ENCODE data around the gene NLN.
"Not testable (repeated sequence)": the region's sequence is repeated elsewhere in the genome, so short reads cannot be mapped to it uniquely, and the experiment has no call there.

Gene NLN

DNA sequence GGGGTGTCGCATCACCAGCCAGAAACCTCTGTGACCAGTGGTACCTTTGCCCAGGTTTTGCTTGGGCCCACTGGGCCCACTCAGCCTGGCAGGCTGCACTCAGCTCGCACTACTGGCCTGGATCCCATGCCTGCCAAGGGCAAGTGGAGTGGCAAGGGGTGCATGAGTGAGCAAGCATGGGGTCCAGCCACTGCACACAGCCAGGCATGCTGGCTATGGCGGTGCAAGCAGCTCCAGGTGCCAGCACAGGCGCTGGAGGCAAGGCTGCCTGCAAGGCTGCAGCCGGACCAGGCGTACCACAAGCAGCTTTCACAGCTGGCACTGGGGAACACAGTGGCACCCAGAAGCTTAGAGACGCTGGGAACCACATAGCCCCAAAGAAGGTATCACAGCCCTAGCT lies 80.1 kb downstream of the NLN start:
- in situ Hi-C loops (cut with MboI; ENCODE audit: low pct_unique_long_range_greater_than_20kb, low sequenced_read_pairs) = no loop called here
- no peak for DNase-seq

DNA sequence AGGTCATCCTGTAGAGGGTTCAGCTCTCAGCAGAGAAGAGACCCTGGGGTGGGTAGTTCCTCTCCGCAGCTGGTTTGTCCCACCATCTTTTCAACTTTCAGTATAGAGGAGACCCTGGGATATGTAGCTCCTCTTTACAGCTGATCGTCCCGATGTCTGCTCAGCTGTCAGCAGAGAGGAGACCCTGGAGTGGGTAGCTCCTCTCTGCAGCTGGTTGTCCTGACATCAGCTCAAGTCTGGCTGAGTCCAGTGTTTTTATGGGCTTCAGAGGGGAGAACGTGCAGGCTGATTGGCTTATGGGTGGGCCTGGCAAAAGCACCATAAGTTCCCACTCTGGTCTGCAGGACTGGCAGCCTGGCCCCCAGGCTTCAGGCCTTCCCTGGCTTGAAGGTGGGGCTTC lies 80.8 kb downstream of the NLN start:
- in situ Hi-C loops (cut with MboI; ENCODE audit: low pct_unique_long_range_greater_than_20kb, low sequenced_read_pairs) = no loop called here
- no peak for DNase-seq

DNA sequence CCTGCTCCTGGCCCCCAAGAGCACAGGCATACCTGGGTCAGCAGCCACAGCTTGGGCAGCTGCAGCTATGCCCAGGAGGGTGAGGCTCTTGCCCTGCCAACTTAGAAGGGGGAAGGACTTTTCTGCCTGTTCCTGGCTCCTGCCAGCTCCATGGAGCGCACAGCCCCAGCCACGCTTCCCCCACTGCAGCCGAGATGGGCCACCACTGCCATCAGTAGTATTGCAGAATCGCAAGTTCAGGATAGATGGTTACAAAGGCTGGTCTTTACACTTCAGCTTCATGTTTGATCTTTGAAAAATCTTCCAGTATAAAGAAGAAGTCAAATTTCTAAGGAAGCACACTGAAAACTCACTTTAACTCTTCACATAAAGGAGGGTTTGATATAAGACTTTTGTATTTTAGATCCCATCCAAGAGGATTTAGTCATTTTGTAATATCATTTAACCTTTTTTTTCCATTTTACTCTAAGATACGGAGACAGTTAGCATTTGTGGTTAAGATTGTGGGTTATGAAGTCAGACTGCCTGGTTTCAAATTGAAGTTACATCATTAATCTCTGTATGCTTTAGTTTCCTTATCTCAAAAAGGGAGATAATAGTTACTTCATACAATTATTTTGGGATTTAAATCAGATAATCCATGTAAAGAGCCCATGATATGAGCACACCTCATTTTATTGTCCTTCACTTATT lies 81.8 kb downstream of the NLN start:
- in situ Hi-C loops (cut with MboI; ENCODE audit: low pct_unique_long_range_greater_than_20kb, low sequenced_read_pairs) = no loop called here
- DNase-seq = no peak

DNA sequence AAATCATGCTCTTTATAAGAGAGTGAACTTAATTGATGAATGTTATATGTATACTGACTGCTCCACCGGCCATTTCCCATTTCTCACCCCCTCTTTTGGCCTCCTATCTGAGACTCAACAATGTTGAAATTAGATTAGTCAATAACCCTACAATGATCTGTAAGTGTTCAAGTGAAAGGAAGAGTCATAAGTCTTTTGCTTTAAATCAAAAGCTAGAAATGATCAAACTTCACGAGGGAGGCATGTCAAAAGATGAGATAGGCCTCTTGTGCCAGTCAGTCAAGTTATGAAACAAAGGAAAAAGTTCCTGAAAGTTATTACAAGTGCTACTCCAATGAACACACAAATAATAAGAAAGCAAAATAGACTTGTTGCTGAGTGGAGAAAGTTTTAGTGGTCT lies 83.1 kb downstream of the NLN start:
- no peak for DNase-seq
- in situ Hi-C loops (cut with MboI; ENCODE audit: low pct_unique_long_range_greater_than_20kb, low sequenced_read_pairs) = no loop called here

DNA sequence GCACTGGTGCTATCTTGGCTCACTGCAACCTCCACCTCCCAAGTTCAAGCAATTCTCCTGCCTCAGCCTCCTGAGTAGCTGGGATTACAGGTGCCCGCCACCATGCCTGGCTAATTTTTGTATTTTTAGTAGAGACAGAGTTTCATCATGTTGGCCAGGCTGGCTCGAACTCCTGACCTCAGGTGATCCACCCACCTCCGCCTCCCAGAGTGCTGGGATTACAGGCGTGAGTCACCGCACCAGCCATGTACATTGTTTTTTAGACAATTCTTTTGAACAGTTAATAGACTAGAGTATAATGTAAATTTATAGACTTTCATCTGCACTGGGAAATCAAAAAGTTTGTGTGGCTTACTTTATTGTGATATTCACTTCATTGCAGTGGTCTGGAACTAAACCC lies 85.5 kb downstream of the NLN start:
- DNase-seq; in situ Hi-C loops (cut with MboI; ENCODE audit: low pct_unique_long_range_greater_than_20kb, low sequenced_read_pairs): not testable (repeated sequence)

DNA sequence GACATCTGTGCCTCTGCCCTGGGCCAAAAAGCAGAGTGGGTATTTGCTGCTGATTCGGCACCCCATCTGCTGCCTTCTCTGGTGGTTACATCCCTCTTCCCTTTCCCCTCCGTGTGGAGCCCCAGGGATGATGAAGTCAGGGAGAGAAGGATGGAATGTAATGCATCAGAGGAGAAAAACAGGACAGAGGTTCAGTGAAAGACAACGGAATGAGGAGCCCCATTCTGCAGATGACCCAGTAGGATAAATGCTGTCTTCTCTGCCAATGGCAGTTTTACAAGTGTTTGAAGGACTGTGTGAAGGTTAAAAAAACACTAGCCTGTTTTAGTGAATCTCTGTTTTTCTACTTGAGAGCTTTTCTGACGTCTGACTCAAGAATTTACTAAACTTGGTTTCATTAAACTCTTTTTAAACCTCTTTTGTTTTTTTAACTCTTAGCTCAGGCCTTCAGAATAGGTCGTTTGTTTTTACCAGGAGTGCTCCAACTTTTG lies 86.3 kb downstream of the NLN start:
- in situ Hi-C loops (cut with MboI; ENCODE audit: low pct_unique_long_range_greater_than_20kb, low sequenced_read_pairs) = no loop called here
- DNase-seq = no peak

DNA sequence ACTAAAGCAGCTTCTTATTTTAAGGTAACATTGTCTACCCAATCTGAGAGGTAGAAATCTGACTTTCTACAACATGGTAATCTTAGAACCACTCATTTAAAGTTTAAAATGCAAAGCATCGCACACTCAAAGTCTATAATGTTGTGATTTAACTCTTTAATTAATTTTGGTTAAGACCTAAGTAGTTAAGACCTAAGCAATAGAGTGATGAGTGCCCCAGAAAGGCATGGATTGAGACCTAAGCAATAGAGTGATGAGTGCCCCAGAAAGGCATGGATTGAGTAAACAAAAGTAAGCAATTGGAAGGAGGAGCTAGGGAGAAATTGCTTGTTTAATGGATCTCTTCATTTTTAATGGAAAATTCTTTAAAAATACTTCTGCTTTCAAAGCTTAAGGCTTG lies 86.8 kb downstream of the NLN start:
- in situ Hi-C loops (cut with MboI; ENCODE audit: low pct_unique_long_range_greater_than_20kb, low sequenced_read_pairs) = no loop called here

DNA sequence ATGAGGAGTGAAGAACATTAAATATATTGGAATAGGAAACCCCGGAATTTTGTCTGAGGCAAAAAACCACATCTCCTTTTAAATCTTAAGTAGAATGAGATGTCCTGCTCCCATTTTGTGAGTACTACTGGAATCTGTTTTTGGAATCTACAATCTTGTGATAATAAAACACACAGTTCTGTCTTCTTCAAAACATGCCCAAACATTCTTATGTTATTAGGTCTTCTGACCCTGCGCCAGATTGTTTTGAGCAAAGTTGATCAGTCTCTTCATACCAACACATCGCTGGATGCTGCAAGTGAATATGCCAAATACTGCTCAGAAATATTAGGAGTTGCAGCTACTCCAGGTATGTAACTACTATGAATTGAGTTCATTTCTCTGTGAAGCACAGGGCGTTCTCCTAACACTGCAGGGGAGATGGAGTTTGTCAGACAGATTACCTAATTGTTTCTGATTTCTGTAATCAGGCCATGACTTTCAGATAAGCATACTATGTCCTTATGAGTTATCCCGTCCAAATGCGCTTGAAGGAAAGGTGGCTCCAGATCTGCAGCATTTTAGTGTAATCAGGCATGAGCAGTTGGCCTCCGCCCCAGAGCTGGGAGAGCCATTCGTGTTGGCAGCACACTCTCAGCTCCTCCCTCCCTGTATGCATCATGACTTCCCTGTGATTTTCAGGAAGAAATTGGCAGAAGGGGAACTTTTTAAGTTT lies 88.0 kb downstream of the NLN start:
- no peak for DNase-seq
- in situ Hi-C loops (cut with MboI; ENCODE audit: low pct_unique_long_range_greater_than_20kb, low sequenced_read_pairs) = no loop called here

More for the DNA sequence above, 86.8 kb downstream of the NLN start:
- DNase-seq = no peak

DNA sequence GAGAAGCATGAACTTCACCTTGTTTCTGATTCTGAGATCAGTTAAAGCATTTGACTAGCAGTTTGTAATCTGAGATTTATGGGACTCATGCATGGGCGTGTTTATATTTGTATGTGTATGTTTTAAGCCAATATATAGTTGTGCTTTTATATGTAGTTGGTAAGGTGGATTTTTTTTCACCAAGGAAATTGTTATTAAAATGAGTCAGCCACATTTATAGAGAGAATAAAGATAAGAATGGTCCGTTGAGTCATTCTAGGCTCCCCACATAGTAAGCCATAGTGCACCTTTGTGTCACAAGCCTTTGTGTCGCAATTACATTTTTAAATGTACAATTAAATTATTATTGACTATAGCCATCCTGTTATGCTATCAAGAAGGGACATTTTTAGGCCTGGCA lies 89.0 kb downstream of the NLN start:
- in situ Hi-C loops (cut with MboI; ENCODE audit: low pct_unique_long_range_greater_than_20kb, low sequenced_read_pairs) = no loop called here
- no peak for DNase-seq

DNA sequence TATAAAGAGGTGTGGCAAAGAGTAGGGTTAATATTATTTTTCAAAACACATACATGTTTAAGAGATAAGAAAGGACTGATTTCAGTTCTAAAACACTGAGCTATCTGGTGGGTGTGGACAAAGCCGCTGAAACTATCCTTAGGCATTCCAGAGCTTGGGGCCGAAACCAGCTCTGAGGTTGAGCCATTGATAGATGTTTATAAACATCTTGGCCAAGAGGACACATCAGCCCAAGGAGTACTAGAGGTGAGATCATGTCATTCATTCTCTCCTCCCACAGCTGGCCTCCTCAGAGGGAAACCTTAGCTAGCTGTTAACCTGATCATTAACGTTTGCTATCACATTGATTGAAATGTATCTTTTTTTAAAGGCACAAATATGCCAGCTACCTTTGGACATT lies 89.9 kb downstream of the NLN start:
- in situ Hi-C loops (cut with MboI; ENCODE audit: low pct_unique_long_range_greater_than_20kb, low sequenced_read_pairs) = no loop called here
- DNase-seq = no peak

DNA sequence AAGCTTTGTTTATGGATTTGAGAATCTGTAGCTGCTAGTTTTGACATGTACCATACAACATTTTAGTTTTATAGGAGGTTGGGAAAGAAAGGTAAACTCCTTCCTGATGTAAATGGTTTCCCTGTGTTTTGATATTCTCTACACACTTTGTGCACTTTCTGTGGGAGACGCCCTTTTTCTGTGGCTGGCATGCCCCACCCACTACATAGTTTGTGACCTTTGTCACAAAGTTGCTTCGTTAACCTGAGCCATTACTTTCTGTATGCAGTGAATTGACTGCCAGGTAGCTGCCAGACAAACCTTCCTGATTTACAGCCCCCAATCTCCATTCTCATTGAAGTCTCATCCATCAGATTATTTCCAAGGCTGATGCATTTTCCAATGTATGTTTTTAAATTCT lies 90.6 kb downstream of the NLN start:
- in situ Hi-C loops (cut with MboI; ENCODE audit: low pct_unique_long_range_greater_than_20kb, low sequenced_read_pairs) = no loop called here
- DNase-seq = no peak

DNA sequence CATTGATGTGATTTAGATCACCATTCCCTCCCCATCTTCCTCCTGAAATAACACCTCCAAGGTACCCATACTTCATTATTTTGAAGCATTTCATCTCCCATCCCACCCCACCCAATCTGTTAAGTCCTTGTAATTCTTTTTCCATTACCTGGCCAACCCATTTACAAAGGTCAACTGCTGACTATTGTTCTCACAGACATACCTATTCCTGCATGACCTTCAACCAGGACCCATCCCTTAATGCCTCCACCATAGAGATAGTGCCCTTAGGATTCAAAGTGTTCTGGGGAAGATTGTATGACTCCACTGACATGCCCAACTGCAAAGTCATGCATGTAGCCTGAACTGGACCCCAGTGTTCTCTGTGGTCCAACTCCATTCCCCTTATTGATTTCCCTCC lies 91.2 kb downstream of the NLN start:
- no peak for DNase-seq
- in situ Hi-C loops (cut with MboI; ENCODE audit: low pct_unique_long_range_greater_than_20kb, low sequenced_read_pairs) = no loop called here

DNA sequence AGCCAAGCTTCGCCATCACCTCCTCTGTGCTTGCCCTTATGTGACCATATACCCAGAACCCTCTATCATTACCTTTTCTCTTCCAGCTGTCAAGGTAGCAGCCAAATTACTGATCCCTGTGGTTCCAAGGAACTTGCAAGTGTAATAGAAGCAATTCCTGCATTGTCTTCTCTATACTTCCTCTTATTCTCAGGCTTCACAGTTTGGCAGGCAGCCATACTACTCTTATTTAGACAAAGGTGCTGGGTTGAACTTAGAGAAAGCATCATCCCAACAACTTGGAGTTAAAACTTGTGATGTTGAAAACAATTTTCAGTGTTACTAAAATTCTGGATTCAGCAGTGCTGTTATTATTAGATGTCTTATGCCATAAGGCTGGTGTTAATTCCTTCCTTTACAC lies 93.2 kb downstream of the NLN start:
- in situ Hi-C loops (cut with MboI; ENCODE audit: low pct_unique_long_range_greater_than_20kb, low sequenced_read_pairs) = no loop called here
- DNase-seq = peak; percentile 67

DNA sequence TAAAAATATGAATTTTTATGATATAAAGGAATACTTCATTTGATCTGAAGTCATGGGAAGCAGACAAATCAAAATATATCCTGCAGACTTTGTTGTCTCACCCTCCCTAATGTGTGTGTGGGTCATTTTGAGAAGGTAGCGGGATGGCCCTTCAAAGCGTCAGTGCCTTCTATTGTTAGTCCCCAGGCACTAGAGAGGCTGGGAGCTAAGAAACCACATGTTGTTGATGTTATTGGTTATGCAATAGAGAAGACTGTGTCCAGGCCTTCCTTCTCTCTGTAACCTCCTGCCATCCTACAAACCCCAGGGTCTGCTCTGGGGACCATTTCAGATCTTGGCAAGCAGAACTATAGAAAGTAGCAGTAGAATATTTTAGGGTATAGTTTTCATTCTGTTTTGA lies 94.7 kb downstream of the NLN start:
- in situ Hi-C loops (cut with MboI; ENCODE audit: low pct_unique_long_range_greater_than_20kb, low sequenced_read_pairs) = no loop called here
- DNase-seq = no peak

DNA sequence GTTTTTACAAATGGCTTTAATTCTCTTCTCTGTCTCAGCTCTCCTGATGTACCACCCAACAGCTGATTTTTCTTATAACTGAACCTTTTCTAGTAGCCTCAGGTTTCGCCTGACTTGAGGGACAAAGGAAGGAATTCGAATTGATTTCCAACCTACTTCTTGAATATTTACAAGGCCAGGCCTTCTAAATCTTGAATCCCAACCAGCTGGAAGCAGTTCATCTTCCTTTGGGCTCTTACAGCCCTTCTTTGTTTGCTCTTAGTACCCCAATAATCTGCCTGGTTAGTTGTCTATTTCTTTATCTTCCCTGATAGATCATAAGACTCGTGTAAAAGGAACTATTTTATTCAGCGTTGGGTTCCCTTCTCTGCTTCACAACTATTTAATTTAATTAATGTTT lies 95.9 kb downstream of the NLN start:
- in situ Hi-C loops (cut with MboI; ENCODE audit: low pct_unique_long_range_greater_than_20kb, low sequenced_read_pairs) = no loop called here
- DNase-seq = no peak

DNA sequence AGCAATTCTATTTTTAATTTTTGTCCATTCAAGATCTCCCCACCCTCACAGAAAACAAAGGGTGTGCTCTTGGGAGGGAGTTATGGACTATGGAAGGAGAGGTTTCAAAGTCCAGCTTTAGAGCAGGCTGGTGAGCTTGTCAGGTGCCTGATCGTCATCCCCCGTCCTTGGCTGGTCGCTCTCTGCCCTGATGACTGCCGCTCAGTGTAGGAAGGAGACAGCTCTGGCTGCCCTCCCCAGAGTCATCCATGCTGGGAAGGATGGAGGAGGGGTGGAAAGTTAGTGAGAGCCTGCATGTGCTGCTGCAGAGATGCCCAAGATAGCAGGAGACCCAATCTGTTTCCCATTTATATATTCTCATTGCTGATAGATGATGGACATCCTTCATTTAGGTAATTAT lies 96.6 kb downstream of the NLN start:
- in situ Hi-C loops (cut with MboI; ENCODE audit: low pct_unique_long_range_greater_than_20kb, low sequenced_read_pairs) = no loop called here
- no peak for DNase-seq

DNA sequence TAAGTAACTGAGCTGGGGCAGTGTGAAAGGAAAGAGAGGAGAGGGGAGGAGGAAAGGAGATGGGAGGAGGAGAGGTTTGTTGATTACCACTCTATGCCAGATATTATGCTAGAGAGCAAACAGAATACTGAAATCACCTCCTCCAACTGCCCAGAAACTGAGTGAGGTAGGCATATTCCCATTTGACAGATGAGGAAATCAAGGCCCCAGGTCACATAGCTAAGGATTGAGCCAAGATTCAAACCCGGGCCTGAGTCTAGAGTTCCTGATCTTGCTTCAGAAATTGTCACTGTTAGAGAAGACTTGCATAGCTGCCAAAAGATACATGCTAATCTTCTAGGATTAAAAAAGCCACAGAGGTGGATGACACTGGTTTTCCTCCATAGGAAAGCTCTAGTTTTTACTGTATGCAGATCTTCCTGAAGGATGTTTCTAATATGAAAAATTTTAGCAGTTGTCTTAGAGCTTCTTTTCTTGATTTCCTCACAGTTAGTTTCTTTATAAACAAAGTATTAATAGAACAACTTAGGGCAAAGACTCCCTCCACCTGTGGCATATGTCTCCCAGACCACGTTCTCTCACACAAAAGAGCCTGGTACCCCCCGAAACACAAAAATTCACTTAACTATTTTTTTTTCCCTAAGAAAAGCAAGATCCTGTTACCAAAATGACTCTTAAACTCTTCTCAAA lies 97.4 kb downstream of the NLN start:
- no peak for DNase-seq
- in situ Hi-C loops (cut with MboI; ENCODE audit: low pct_unique_long_range_greater_than_20kb, low sequenced_read_pairs) = no loop called here

DNA sequence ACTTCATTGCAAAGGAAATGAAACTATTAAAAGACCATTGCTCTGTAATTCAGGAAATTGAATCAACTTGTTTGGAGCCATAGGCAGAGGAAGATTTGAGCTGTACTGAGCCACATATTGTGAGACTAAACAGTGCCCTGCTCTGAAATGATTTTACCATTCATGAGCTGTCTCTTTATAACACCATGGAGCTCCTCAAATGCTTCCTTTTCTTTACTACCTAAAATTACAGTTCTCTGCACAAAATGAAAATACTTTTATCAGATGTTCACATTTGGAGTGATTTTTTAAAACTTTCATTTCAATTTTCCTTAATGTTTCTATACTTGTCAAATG lies 97.9 kb downstream of the NLN start:
- in situ Hi-C loops (cut with MboI; ENCODE audit: low pct_unique_long_range_greater_than_20kb, low sequenced_read_pairs) = no loop called here
- DNase-seq = no peak

DNA sequence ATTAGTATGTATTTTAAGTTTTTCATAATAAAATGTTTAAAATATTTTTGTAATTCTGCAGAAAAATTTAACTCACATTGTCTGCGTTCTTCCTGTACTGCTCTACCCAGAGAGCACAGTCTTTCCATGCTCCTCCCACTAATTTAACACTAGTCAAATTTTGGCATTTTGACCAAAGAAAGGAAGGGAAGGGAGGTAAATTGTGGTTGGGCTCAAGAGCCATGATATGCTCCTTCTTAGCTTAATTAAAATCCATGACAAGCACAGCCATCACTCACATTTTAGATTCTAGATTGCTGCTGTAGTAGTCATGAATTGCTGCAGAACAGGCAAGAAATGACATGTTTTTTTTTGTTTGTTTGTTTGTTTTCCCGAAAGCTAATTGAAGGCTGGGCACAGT lies 98.4 kb downstream of the NLN start:
- DNase-seq = no peak
- in situ Hi-C loops (cut with MboI; ENCODE audit: low pct_unique_long_range_greater_than_20kb, low sequenced_read_pairs) = no loop called here

DNA sequence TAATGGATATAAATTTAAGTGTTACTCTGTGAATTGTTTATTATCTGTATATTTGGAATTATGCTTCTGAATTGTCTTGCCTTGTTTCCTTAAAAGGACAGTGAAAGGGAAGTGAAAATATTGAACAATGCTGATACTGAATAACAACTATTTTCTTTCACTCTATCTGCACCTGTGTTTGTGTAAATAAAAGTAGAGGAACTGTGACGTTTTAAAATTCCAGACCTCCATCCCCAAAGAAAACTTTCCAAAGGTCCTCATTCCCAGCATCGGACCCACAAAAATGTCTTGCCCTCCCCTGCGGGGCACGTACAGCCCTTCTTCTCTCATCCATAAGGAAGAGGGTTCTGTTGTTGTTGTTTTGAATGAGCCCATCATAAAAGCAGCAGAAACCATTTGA lies 100.0 kb downstream of the NLN start:
- no peak for DNase-seq
- in situ Hi-C loops (cut with MboI; ENCODE audit: low pct_unique_long_range_greater_than_20kb, low sequenced_read_pairs) = no loop called here

DNA sequence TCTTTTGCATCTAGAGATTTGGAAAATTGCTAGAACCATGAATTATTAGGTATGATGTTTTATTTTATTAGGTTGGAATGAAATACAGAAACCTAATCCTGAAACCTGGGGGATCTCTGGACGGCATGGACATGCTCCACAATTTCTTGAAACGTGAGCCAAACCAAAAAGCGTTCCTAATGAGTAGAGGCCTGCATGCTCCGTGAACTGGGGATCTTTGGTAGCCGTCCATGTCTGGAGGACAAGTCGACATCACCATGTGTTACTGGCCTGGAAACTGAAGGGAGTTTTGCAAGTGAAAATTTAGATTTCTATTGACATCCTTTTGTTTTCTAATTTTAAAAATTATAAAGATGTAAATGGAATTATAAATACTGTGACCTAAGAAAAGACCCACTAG lies 100.7 kb downstream of the NLN start:
- in situ Hi-C loops (cut with MboI; ENCODE audit: low pct_unique_long_range_greater_than_20kb, low sequenced_read_pairs) = no loop called here
- no peak for DNase-seq

Measured in KBM-7 (cell line).